Loucy (cell line): ENCODE measurements around the gene FAM186B.

Source experiments
- H2AFZ ChIP-seq: fragments of 200-600 bp; sonication (generic); 2 replicates; pipeline ENCODE4 v1.6.0; 2016; ENCODE audit warnings: antibody characterized with exemption, mild to moderate bottlenecking, low read length, moderate library complexity
- H3F3A ChIP-seq: fragments of 200-600 bp; 2 replicates; pipeline ENCODE4 v1.6.0; 2016; ENCODE audit warnings: antibody characterized with exemption, low read depth, mild to moderate bottlenecking
- H3K27me3 ChIP-seq: fragments of 200-600 bp; sonication (generic); 2 replicates; pipeline ENCODE4 v1.6.1; 2014; ENCODE audit warnings: low read length, mild to moderate bottlenecking; ENCODE audit not compliant: insufficient read depth, poor library complexity, severe bottlenecking
- H3K36me3 ChIP-seq: fragments of 200-600 bp; sonication (generic); 2 replicates; pipeline ENCODE4 v1.6.1; 2016; ENCODE audit warnings: low read length; ENCODE audit not compliant: insufficient read depth
- H3K4me1 ChIP-seq: fragments of 200-600 bp; sonication (generic); 2 replicates; pipeline ENCODE4 v1.5.1; 2014; ENCODE audit warnings: low read length, mild to moderate bottlenecking; ENCODE audit not compliant: insufficient read depth, poor library complexity, severe bottlenecking
- H3K4me2 ChIP-seq: fragments of 200-600 bp; sonication (generic); 2 replicates; pipeline ENCODE4 v1.6.0; 2014; ENCODE audit warnings: antibody characterized with exemption, low read length, low read depth, mild to moderate bottlenecking; ENCODE audit not compliant: poor library complexity, severe bottlenecking
- H3K4me3 ChIP-seq: fragments of 200-600 bp; sonication (generic); 2 replicates; pipeline ENCODE4 v1.5.1; 2014; ENCODE audit warnings: low read length, mild to moderate bottlenecking, mixed read lengths; ENCODE audit not compliant: poor library complexity, severe bottlenecking
- H3K79me2 ChIP-seq: fragments of 200-600 bp; sonication (generic); 2 replicates; pipeline ENCODE4 v1.6.1; 2014; ENCODE audit warnings: low read length; ENCODE audit not compliant: insufficient read depth
- H3K9ac ChIP-seq: fragments of 200-600 bp; sonication (generic); 2 replicates; pipeline ENCODE4 v1.6.0; 2014; ENCODE audit warnings: mild to moderate bottlenecking, low read depth, low read length, moderate library complexity; ENCODE audit not compliant: poor library complexity, severe bottlenecking
- H3K9me2 ChIP-seq: fragments of 200-600 bp; sonication (generic); replicated peaks from 2 replicates; pipeline ENCODE4 v1.6.1; 2016; ENCODE audit warnings: low read depth, low read length, mixed read lengths
- H3K9me3 ChIP-seq: fragments of 200-600 bp; sonication (generic); 2 replicates; pipeline ENCODE4 v1.6.1; 2014; ENCODE audit warnings: mild to moderate bottlenecking, antibody characterized with exemption, low read length, low read depth; ENCODE audit not compliant: insufficient read depth
- H4K20me1 ChIP-seq: fragments of 200-600 bp; sonication (generic); 2 replicates; pipeline ENCODE4 v1.6.0; 2014; ENCODE audit warnings: antibody characterized with exemption, low read length, mild to moderate bottlenecking; ENCODE audit not compliant: insufficient read depth, poor library complexity, severe bottlenecking
- EZH2phosphoT487 ChIP-seq: fragments of 200-600 bp; IDR thresholded peaks from 2 replicates; pipeline ENCODE4 v1.6.1; 2018; ENCODE audit warnings: antibody characterized with exemption, mild to moderate bottlenecking, moderate library complexity, borderline replicate concordance
- TF ChIP-seq, protein P1 (sequence below): fragments of 200-600 bp; sonication (generic); conservative IDR thresholded peaks from 2 replicates; pipeline ENCODE4 v1.5.1; 2014; ENCODE audit warnings: mild to moderate bottlenecking, antibody characterized with exemption, low read length

FAM186B gene

DNA sequence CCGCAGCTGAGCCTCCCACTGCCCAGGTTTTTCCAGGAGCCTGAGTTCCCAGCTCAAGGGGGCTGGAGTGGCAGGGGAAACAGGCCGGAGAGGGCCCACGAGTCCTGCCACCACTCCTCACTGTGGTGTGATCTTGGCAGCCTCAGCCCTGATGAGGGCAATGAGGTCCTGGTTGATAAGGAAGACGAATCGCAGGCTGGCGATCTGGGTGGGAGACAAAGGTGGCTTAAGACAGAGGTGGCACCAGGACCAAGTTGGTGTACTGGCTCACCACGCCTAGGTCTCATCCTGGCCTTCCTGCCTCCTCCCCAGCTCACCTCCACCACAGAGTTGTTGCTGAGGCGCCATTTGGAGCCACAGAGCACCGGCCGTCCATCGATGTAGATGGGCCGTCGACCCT is 46.9 kb downstream of the FAM186B start:
- Histone ChIP-seq H3K9me3 (no peaks in the 10 kb centered on the region), H3K27me3 (no peaks in the 10 kb centered on the region), H3F3A (no peaks in the 10 kb centered on the region), H3K9me2 (no peaks in the 10 kb centered on the region), H2AFZ (no peak overlapping the region), H3K9ac (no peak overlapping the region), H4K20me1 (no peaks in the 10 kb centered on the region), H3K36me3 (peaks cover 41% of the 10 kb centered on the region), H3K4me2 (no peak overlapping the region), H3K79me2 (no peaks in the 10 kb centered on the region), H3K4me3 (no peak overlapping the region), H3K4me1 (peaks cover 3% of the 10 kb centered on the region)
- no peak for TF ChIP-seq EZH2phosphoT487
- TF ChIP-seq, protein P1, sequence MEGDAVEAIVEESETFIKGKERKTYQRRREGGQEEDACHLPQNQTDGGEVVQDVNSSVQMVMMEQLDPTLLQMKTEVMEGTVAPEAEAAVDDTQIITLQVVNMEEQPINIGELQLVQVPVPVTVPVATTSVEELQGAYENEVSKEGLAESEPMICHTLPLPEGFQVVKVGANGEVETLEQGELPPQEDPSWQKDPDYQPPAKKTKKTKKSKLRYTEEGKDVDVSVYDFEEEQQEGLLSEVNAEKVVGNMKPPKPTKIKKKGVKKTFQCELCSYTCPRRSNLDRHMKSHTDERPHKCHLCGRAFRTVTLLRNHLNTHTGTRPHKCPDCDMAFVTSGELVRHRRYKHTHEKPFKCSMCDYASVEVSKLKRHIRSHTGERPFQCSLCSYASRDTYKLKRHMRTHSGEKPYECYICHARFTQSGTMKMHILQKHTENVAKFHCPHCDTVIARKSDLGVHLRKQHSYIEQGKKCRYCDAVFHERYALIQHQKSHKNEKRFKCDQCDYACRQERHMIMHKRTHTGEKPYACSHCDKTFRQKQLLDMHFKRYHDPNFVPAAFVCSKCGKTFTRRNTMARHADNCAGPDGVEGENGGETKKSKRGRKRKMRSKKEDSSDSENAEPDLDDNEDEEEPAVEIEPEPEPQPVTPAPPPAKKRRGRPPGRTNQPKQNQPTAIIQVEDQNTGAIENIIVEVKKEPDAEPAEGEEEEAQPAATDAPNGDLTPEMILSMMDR: no peak

DNA sequence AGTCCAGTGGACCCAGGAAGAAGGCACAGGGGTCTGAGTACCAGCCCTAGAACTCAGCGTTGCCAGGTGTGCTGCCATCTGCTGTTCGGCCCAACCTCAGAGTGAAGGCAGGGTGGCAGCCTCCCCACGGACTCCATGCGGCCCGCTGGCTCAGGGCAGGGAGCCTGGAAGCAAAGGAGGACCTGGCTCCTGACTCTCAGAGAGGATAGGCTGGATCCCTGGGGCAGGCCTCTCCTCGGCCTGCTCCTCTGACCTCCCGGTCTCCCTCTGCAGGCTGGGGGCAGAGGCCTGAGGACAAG is 47.6 kb downstream of the FAM186B start:
- no peaks in the 10 kb centered on the region for H3K79me2 ChIP-seq
- TF ChIP-seq, protein P1: peak; percentile 31
- no peak for TF ChIP-seq EZH2phosphoT487
- no peaks in the 10 kb centered on the region for H3F3A ChIP-seq
- H3K9me3 ChIP-seq: no peaks in the 10 kb centered on the region
- no peak overlapping the region for H3K4me2 ChIP-seq
- H3K9me2 ChIP-seq: no peaks in the 10 kb centered on the region
- H3K27me3 ChIP-seq: no peaks in the 10 kb centered on the region
- H3K9ac ChIP-seq: no peak overlapping the region
- H4K20me1 ChIP-seq: no peaks in the 10 kb centered on the region
- H3K36me3 ChIP-seq: peaks cover 34% of the 10 kb centered on the region
- H3K4me3 ChIP-seq: no peak overlapping the region
- no peak overlapping the region for H2AFZ ChIP-seq
- H3K4me1 ChIP-seq: peaks cover 8% of the 10 kb centered on the region

DNA sequence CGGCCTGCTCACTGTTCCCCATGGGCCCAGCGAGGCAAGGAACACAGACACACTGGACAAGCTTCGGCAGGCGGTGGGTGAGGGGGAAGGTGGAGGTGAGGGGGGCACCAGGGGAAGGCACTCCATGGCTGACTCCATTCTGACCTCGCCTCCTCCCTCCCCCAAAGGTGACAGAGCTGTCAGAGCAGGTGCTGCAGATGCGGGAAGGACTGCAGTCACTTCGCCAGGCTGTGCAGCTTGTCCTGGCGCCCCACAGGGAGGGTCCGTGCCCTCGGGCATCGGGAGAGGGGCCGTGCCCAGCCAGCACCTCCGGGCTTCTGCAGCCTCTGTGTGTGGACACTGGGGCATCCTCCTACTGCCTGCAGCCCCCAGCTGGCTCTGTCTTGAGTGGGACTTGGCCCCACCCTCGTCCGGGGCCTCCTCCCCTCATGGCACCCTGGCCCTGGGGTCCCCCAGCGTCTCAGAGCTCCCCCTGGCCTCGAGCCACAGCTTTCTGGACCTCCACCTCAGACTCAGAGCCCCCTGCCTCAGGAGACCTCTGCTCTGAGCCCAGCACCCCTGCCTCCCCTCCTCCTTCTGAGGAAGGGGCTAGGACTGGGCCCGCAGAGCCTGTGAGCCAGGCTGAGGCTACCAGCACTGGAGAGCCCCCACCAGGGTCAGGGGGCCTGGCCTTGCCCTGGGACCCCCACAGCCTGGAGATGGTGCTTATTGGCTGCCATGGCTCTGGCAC is 48.1 kb downstream of the FAM186B start:
- H3K9ac ChIP-seq: no peak overlapping the region
- H3K79me2 ChIP-seq: no peaks in the 10 kb centered on the region
- H3K4me3 ChIP-seq: no peak overlapping the region
- H3K9me3 ChIP-seq: no peaks in the 10 kb centered on the region
- H3K27me3 ChIP-seq: no peaks in the 10 kb centered on the region
- H3K4me2 ChIP-seq: no peak overlapping the region
- H3K4me1 ChIP-seq: peaks cover 13% of the 10 kb centered on the region
- peaks cover 29% of the 10 kb centered on the region for H3K36me3 ChIP-seq
- H2AFZ ChIP-seq: no peak overlapping the region
- no peaks in the 10 kb centered on the region for H3F3A ChIP-seq
- H4K20me1 ChIP-seq: no peaks in the 10 kb centered on the region
- no peak for TF ChIP-seq EZH2phosphoT487
- TF ChIP-seq, protein P1: no peak
- H3K9me2 ChIP-seq: no peaks in the 10 kb centered on the region
